SK-N-SH treated with all-trans-retinoic acid at 6 μM for 48 hours (cell line): ENCODE results near the gene CTBS.

ENCODE experiments used
- GLIS3 ChIP-seq: fragments of 250-450 bp; sonication (Bioruptor Pico); IDR thresholded peaks from 2 replicates; pipeline ENCODE4 v1.5.0; 2020; ENCODE audit warnings: mild to moderate bottlenecking, moderate library complexity
- POU6F1 ChIP-seq: fragments of 250-450 bp; sonication (Bioruptor Pico); IDR thresholded peaks from 2 replicates; pipeline ENCODE4 v1.8.0; 2021; ENCODE audit warnings: low read depth, mild to moderate bottlenecking, moderate library complexity, borderline replicate concordance
- RARB ChIP-seq: fragments of 250-450 bp; sonication (Bioruptor Pico); IDR thresholded peaks from 2 replicates; pipeline ENCODE4 v1.8.0; 2021; ENCODE audit warnings: mild to moderate bottlenecking, moderate library complexity
- ZC3H10 ChIP-seq: fragments of 250-450 bp; sonication (Bioruptor Pico); IDR thresholded peaks from 2 replicates; pipeline ENCODE4 v1.5.1; 2021; ENCODE audit warnings: mild to moderate bottlenecking, moderate library complexity
- ZFP3 ChIP-seq: fragments of 250-450 bp; sonication (Bioruptor Pico); IDR thresholded peaks from 2 replicates; pipeline ENCODE4 v1.5.0; 2020; ENCODE audit warnings: mild to moderate bottlenecking, moderate library complexity
- TF ChIP-seq, protein P1 (sequence below): fragments of 250-450 bp; sonication (Bioruptor Pico); IDR thresholded peaks from 2 replicates; pipeline ENCODE4 v1.5.1; 2020; ENCODE audit warnings: low read depth, mild to moderate bottlenecking, moderate library complexity

DNA sequence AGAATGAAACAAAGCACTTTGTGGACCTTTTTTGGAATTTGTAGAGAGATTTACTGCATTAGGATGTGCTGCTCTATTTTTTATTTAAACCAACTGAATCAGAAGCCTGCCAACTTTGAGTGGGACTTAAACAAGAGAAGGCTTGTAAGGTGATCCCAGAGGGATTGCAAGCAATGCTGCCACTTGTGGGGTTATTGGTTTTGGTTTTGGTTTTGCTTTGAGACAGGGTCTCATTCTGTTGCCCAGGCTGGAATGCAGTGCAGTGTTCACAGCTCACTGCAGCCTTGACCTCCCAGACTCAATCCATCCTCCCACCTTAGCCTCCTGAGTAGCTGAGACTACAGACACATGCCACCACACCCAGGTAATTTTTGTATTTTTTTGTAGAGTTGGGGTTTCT, 35.6 kb downstream of the CTBS start:
- no peak for TF ChIP-seq ZC3H10 (CRISPR knock-in tag)
- TF ChIP-seq, protein P1, sequence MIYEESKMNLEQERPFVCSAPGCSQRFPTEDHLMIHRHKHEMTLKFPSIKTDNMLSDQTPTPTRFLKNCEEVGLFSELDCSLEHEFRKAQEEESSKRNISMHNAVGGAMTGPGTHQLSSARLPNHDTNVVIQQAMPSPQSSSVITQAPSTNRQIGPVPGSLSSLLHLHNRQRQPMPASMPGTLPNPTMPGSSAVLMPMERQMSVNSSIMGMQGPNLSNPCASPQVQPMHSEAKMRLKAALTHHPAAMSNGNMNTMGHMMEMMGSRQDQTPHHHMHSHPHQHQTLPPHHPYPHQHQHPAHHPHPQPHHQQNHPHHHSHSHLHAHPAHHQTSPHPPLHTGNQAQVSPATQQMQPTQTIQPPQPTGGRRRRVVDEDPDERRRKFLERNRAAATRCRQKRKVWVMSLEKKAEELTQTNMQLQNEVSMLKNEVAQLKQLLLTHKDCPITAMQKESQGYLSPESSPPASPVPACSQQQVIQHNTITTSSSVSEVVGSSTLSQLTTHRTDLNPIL (CRISPR knock-in tag): no peak
- no peak for TF ChIP-seq GLIS3 (CRISPR knock-in tag)
- no peak for TF ChIP-seq RARB (CRISPR knock-in tag)
- TF ChIP-seq POU6F1 (CRISPR knock-in tag): no peak
- TF ChIP-seq ZFP3: no peak
